Measurements from ENCODE around the gene FMC1.
A peak's percentile ranks its signal among the peaks of the same experiment; 100 is the strongest.
"Not testable (repeated sequence)": the region's sequence is repeated elsewhere in the genome, so short reads cannot be mapped to it uniquely, and the experiment has no call there.

FMC1 gene

DNA sequence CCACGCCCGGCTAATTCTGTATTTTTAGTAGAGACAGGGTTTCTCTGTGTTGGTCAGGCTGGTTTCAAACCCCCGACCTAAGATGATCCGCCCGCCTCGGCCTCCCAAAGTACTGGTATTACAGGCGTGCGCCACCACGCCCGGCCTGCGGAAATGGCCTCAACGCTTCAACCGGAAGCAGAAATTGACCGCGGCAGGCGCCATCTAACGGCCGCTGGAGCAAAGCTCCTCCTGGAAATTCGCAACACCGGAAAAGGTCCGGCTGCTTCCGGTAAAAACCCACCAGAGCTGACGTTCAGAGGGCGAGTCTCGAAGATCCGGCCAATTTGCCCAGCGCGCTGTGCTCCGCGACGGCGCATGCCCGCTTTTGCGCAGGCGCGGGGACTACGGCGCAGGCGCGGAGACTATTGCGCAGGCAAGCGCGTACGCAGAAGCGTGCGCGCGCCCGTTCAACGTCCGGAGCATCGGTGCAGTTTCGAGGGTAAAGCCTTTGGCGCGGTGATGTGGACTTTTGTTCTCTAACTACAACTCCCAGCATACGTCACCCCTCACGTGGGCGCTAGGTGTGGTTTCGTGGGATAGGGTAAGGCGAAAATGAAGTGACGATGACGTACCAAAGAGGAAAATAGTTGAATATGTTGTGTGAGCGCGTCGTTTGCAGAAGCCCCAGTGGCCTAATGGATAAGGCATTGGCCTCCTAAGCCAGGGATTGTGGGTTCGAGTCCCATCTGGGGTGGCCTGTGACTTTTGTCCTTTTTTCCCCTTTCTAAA is 915 bp upstream of the FMC1 start:
- peak; percentile 90 for DNase-seq (ENCODE audit: low read depth)

DNA sequence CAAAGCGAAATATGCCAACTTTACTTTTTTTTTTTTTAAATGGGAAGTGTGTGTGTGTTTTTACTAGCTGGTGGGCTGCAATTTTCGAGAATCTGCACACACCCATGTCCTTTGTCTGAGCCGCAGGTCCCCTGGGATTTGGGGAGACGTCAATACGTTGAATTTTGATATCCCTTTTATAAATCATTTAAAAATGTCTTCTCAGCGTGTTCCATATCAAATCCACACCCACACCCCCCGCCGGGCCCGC is 404 bp upstream of the FMC1 start:
- DNase-seq (ENCODE audit: low read depth) = no peak

DNA sequence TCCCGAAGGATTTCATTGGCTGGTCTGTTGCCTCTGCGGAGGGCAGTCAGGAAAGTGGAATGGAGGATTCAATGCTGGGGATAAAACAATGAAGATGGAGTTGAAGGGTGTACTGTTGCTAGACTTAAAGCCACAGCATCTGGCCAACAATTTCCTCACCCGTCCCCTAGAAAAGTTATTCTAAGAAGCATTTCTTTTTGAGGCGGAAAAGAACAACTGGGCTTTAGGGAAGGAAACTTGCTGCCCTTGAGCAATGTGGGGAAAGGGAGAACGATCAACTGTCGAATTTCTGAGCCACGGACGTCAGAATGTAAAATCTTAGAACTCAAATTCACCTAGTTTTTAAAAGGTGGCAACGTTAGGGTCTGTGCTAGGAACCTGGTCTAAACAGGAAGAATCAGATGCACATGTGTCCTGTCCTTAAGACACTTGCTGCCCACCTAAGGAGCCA is 664 bp downstream of the FMC1 start:
- no peak for DNase-seq (ENCODE audit: low read depth)

- DNase-seq (ENCODE audit: low read depth) = no peak
Measured at GRCh38 chr7:139345042-139345441, 3.9 kb downstream of the FMC1 start.

- DNase-seq (ENCODE audit: low read depth) = no peak
Measured at GRCh38 chr7:139351027-139351426, 9.9 kb downstream of the FMC1 start.

DNA sequence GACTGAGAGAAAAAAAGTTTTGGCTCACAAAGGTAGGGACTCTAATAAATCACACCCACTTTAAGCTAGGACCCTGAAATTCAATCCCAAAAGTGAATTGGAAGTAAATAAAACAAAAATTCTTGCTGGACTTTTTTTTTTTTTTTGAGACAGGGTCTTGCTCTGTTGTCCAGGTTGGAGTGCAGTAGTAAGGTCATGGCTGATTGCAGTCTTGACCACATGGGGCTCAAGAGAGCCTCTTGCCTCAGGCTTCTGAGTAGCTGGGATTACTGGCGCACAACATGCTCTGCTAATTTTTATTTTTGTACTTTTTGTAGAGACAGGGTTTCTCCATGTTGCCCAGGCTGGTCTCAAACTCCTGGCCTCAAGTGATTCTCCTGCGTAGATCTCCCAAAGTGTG is 13.6 kb downstream of the FMC1 start:
- no peak for DNase-seq (ENCODE audit: low read depth)

DNA sequence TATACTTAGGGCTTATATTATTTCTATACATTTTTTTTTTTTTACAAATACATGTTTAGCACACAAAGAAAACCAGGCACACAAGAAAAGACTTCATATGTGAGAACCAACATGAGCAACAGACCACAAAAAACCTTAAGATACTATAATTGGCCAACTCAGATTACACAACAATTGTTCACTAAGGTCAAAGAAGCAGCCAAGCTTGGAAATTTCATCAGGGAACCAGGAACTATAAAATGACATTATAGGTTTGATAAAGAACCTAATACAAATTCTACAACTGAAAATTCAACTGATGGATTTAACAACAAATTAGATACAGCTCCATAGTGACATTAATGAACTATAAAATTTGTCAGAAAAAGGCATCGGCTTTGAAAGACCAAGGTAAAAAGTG is 14.2 kb downstream of the FMC1 start:
- DNase-seq (ENCODE audit: low read depth) = no peak

DNA sequence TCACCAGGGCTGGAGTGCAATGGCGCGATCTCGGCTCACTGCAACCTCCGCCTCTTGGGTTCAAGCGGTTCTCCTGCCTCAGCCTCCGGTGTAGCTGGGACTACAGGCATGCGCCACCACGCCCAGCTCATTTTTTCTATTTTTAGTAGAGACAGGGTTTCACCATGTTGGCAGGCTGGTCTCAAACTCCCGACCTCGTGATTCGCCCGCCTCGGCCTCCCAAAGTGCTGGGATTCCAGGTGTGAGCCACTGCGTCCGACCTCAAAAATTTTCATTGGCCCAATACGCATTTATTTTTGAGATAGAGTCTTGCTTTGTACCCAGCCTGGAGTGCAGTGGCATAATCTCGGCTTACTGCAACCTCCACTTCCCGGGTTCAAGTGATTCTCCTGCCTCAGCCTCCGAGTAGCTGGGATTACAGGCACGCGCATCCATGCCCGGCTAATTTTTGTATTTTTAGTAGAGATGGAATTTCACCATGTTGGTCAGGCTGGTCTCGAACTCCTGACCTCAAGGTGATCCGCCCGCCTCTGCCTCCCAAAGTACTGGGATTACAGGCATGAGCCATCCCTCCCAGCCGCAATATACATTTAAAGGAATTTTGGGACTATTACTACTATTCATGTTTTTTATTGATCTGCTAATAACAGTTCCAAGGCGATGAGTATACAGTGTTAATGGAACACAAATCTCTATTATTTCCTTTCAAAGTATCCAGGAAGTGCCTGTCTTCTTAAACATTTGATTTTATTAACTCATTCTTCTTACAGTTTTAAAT is 16.8 kb downstream of the FMC1 start:
- DNase-seq (ENCODE audit: low read depth) = not testable (repeated sequence)

- DNase-seq (ENCODE audit: low read depth) = no peak
Measured at GRCh38 chr7:139358541-139359365, 17.6 kb downstream of the FMC1 start.

- peak; percentile 94 for DNase-seq (ENCODE audit: low read depth)
Measured at GRCh38 chr7:139359366-139360209, 18.5 kb downstream of the FMC1 start, which contains the start of gene LUC7L2. TSS of gene LUC7L2 (plus strand) at chr7:139359894. CDS start at chr7:139360262, 368 bp downstream.

DNA sequence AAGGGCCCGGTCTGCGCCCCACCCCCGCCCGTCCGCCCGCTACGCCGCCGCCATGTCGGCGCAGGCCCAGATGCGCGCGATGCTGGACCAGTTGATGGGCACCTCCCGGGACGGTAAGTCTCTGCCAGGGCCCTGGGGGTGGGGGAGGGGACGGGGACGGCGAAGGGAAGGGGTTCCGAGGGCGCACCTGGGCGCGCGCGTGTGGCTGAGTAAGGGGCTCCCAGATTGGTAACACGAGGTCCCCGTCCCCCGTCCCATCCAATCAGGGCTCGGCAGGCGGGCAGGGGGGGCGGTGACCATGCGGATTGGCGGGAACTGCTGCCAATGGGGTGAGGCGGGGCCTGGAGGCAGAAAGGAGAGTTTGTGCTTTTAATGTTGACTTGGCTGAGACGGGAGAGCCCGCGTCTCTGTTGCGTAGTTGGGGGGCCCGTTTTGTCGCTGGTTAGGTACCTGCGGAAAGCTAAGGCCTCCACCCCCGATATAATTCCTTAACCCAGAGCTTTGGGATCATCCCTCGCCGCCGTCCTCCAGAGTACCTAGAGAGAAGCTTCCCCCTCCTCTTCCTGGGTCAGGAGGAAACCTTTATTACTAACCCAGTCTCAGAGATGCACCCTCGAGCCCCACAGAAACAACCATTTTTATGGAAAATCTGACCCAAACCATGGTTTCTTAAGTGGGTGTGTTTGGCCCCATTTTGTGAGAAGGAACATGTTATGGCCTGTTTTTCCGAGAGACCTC is 19.2 kb downstream of the FMC1 start:
- DNase-seq (ENCODE audit: low read depth) = peak; percentile 91

DNA sequence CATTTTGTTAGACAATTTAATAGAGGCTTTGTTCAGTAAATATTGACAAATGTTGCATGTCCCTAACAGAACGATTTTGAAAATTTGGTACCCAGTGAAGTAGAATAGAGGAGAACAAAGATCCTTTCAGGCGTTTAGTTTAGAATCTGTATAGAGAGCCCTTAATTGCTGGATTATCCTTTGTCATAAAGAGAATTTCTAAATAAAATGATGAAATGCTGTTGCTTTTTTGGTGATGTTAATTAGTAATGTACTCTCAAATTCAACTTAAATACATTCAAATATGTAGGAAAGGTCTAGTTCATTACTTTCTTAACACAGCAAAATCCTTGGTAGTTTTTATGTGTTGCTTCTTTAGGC is 19.8 kb downstream of the FMC1 start:
- DNase-seq (ENCODE audit: low read depth) = no peak

DNA sequence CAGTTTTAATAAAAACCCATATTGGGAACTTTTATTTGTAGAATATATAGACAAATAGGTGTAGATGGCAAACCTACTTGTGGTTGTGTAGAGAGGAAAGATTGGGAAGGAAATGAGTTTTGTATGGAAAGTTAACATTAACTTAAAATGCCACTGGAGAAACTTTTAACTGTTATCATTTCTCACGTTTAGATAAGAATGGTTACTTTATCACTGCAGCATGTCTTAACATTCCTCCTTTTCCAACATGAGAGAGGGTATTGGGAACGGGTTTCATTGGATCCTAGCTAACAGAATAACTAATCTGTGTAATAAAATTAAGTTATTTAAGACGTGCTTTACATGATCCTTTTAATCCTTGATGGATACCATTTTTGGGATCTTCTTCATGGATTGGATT is 20.4 kb downstream of the FMC1 start:
- DNase-seq (ENCODE audit: low read depth) = no peak

DNA sequence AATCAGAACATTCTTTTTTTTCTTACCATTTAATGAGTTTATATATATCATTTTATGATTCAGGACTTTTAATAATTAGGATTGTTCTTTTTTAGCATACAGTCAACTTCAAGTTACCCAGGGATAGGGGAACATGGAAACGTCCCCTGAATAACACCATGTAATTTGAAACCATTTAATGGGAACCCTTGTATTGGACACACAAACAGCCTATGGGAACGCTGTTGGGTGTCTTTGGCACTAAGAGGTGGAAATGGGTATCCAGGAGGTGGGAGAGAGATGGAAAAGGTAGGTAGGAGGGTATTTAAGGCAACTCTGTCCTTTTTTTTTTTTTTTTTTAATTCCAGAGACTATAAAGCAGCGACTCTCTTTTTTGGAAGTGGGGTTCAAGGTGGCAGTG is 21.2 kb downstream of the FMC1 start:
- no peak for DNase-seq (ENCODE audit: low read depth)

GRCh38 chr7:139362981-139363380 is 21.8 kb downstream of the FMC1 start:
- no peak for DNase-seq (ENCODE audit: low read depth)

DNA sequence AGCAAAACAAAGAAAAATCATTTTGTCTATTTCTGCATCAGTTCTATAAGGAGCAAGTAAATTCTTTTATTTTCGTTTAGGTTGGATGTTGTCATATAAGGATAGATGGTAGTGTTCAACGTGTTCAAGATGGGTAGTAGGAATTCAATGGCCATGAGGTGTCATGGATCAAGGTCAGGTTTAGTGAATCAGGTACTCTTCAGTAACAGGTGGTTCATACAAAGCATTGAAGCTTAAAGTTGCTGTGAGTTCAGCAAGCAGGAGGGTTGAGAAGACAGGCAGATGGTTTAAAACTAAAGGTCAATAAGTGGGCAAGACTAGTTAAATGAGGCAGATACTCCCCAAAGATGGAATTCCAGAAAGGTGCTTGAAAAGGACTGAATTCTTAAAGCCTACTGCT is 24.2 kb downstream of the FMC1 start:
- DNase-seq (ENCODE audit: low read depth) = no peak

GRCh38 chr7:139366400-139366799 is 25.3 kb downstream of the FMC1 start:
- no peak for DNase-seq (ENCODE audit: low read depth)

DNA sequence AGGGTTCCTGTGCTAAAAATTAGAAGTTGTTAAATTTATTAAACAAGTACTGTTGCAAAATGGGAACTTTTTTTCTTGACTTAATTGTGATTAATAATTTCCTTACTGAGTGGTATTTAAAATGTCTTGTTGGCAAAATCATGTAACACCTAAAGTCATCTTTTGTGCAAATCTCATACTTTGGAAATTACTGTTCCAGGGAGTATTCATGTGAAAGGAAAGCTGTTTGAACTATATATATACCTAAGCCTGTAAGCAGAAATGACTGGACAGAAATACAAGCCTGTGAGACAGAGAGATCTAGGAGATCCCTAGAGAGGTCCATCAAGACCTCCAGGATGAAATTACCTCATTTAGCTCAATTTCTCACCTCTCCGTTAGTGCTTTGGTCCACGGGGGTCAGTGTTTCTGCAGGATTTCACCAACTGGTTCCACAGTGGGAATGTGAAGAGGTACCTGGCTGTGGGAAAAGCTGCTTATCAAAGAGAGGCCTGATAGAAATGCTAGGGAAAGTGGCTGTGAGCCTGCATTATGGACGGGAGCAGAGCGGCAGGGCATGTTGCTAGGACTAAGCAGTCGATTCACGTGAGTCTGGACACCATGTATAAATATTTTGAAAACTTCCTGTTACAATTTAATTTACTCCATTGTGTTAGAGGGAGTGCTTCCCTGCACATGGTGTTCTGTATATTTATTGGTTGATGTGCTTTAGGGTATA is 26.5 kb downstream of the FMC1 start:
- DNase-seq (ENCODE audit: low read depth) = no peak

DNA sequence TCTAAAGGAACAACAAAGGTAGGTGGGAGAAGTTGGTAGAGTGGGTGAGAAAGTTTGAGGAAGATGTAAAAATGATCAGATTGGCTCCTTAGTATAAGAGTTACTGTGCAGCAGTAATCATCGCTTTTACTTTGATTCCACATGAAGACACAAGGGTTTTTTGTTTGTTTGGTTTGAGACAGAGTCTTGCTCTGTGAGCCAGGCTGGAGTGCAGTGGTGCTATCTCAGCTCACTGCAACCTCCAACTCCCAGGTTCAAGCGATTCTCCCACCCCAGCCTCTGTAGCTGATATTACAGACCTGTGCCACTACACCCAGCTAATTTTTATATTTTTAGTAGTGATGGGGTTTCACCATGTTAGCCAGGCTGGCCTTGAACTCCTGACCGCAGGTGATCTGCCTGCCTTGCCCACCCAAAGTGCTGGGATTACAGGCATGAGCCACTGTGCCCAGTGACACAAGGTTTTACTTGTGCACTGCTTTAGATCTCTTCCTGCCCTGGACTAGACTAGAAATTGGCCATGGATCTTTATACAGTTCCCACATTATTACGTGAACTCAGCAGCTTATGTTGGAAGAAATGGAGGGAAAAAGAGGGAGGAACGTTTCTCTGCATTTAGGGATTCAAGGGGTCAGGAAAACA is 29.3 kb downstream of the FMC1 start:
- DNase-seq (ENCODE audit: low read depth) = no peak

- no peak for DNase-seq (ENCODE audit: low read depth)
Measured at GRCh38 chr7:139370943-139371313, 29.8 kb downstream of the FMC1 start.
